ENCODE results near the gene FRAS1. TPM values are rescaled to one million over a fixed set of nuclear protein-coding genes. Genes with fewer than 3 reads are reported as not detected.

Gene FRAS1
- total RNA-seq, 2 donors from 2014 or later, result 77.0 to 78.3 TPM

DNA sequence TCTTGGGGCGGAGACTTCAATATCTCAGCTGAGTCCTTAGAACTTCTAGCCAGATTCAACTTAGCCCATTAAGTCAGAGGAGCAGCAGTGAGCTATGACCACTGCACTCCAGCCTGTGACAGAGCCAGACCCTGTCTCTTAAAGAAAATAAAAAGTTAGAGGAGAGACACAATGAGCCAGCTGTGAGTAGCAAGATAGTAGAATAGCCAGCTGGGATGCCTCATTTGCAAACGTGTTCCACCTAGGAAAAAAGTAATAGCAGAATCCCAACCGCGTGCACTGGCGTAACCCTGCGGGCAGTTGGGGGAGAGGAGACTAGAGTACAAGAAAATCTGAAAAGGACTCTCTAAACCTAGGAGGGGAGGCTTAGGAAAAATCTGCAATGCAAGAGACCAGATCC lies 361.3 kb downstream of the FRAS1 start:
- WGBS, 2 experiments (ENCODE audit: insufficient coverage in 1 of 2, insufficient read length in 1 of 2), result 61 to 75% methylated on average over 5 to 6 of the region's 6 CpGs
- H3K27ac Mint-ChIP-seq, result peak overlapping the region; percentile 16

DNA sequence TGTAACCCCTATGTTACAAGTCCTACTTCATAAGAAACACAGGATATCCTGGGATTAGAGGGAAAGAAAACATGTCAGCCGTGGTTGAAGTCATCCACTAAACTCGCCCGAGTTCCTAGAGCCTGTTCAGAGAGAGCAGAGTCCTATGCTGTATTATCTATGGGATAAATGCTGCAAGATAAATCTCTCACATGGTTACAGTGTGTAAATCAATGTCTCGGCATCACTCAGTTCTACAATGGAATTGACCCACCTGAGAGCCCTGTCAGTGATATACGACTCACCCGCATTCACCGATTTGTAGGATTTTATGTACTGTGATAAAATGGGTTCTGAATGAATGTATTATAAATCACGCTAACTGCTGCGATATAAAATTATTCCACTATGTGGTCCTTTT lies 366.7 kb downstream of the FRAS1 start:
- no peak for DNase-seq
- no peak overlapping the region for H3K4me3 Mint-ChIP-seq
- H3K36me3 ChIP-seq (ENCODE audit: control insufficient read depth, insufficient read depth, low read length), result peaks cover 51% of the 10 kb centered on the region
- H3K27me3 ChIP-seq (ENCODE audit: control insufficient read depth, insufficient read depth, low read length, poor library complexity, severe bottlenecking), result no peaks in the 10 kb centered on the region
- H3K27me3 Mint-ChIP-seq (ENCODE audit: insufficient read depth), result no peaks in the 10 kb centered on the region
- no peaks in the 10 kb centered on the region for H3K9me3 Mint-ChIP-seq
- TF ChIP-seq, protein P1, sequence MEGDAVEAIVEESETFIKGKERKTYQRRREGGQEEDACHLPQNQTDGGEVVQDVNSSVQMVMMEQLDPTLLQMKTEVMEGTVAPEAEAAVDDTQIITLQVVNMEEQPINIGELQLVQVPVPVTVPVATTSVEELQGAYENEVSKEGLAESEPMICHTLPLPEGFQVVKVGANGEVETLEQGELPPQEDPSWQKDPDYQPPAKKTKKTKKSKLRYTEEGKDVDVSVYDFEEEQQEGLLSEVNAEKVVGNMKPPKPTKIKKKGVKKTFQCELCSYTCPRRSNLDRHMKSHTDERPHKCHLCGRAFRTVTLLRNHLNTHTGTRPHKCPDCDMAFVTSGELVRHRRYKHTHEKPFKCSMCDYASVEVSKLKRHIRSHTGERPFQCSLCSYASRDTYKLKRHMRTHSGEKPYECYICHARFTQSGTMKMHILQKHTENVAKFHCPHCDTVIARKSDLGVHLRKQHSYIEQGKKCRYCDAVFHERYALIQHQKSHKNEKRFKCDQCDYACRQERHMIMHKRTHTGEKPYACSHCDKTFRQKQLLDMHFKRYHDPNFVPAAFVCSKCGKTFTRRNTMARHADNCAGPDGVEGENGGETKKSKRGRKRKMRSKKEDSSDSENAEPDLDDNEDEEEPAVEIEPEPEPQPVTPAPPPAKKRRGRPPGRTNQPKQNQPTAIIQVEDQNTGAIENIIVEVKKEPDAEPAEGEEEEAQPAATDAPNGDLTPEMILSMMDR (conservative IDR thresholded peaks at IDR 0.05), result no peak
- peaks cover 10% of the 10 kb centered on the region for H3K4me1 Mint-ChIP-seq
- no peak overlapping the region for H3K27ac ChIP-seq (ENCODE audit: low read depth, low read length)
- H3K4me3 ChIP-seq (ENCODE audit: low read length), result no peak overlapping the region
- H3K4me1 ChIP-seq (ENCODE audit: control insufficient read depth, insufficient read depth, low read length), result no peaks in the 10 kb centered on the region
- H3K36me3 Mint-ChIP-seq (ENCODE audit: low read depth), result peaks cover 50% of the 10 kb centered on the region
- 97 to 100% methylated on average over 7 to 9 of the region's 9 CpGs for WGBS, 2 experiments (ENCODE audit: insufficient coverage in 1 of 2, insufficient read length in 1 of 2)
- H3K9me3 ChIP-seq (ENCODE audit: control insufficient read depth, low read length), result no peaks in the 10 kb centered on the region
- no peak overlapping the region for H3K27ac Mint-ChIP-seq
- no peak overlapping the region for H3K9ac ChIP-seq (ENCODE audit: extremely low read depth, low read length, poor library complexity, severe bottlenecking)

More for the DNA sequence above, 361.3 kb downstream of the FRAS1 start:
- H3K4me1 ChIP-seq (ENCODE audit: control insufficient read depth, insufficient read depth, low read length), result no peaks in the 10 kb centered on the region
- peaks cover 6% of the 10 kb centered on the region for H3K4me1 Mint-ChIP-seq
- H3K4me3 Mint-ChIP-seq, result no peak overlapping the region
- peaks cover 54% of the 10 kb centered on the region for H3K36me3 Mint-ChIP-seq (ENCODE audit: low read depth)
- H3K9me3 ChIP-seq (ENCODE audit: control insufficient read depth, low read length), result no peaks in the 10 kb centered on the region
- H3K27me3 Mint-ChIP-seq (ENCODE audit: insufficient read depth), result no peaks in the 10 kb centered on the region
- no peaks in the 10 kb centered on the region for H3K27me3 ChIP-seq (ENCODE audit: control insufficient read depth, insufficient read depth, low read length, poor library complexity, severe bottlenecking)
- TF ChIP-seq, protein P1 (conservative IDR thresholded peaks at IDR 0.05), result no peak
- H3K4me3 ChIP-seq (ENCODE audit: low read length), result no peak overlapping the region
- H3K9me3 Mint-ChIP-seq, result no peaks in the 10 kb centered on the region
- peaks cover 46% of the 10 kb centered on the region for H3K36me3 ChIP-seq (ENCODE audit: control insufficient read depth, insufficient read depth, low read length)
- no peak overlapping the region for H3K9ac ChIP-seq (ENCODE audit: extremely low read depth, low read length, poor library complexity, severe bottlenecking)
- peak overlapping the region; percentile 26 for H3K27ac ChIP-seq (ENCODE audit: low read depth, low read length)
- no peak for DNase-seq

DNA sequence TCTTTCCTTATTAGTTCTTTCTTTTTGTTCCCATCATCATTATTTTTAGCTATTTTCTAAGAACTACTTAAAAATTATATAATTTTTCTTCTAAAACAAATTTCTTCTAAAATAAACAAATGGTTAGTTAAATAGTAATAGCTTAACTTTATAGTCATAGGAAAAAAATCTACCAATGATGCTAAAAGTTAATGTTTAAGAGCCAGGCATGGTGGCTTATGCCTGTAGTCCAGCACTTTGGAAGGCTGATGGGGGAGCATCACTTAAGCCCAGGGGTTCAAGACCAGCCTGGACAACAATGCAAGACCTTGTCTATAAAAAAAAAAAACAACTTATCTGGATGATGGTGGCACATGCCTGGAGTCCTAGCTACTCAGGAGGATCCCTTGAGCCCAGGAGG lies 367.3 kb downstream of the FRAS1 start:
- Histone ChIP-seq H3K9me3 (ENCODE audit: control insufficient read depth, low read length) (no peaks in the 10 kb centered on the region), H3K4me3 (ENCODE audit: low read length) (no peak overlapping the region), H3K27ac (ENCODE audit: low read depth, low read length) (no peak overlapping the region), H3K4me1 (ENCODE audit: control insufficient read depth, insufficient read depth, low read length) (no peaks in the 10 kb centered on the region), H3K9ac (ENCODE audit: extremely low read depth, low read length, poor library complexity, severe bottlenecking) (no peak overlapping the region), H3K27me3 (ENCODE audit: control insufficient read depth, insufficient read depth, low read length, poor library complexity, severe bottlenecking) (no peaks in the 10 kb centered on the region), H3K36me3 (ENCODE audit: control insufficient read depth, insufficient read depth, low read length) (peaks cover 48% of the 10 kb centered on the region)
- TF ChIP-seq, protein P1 (conservative IDR thresholded peaks at IDR 0.05), result no peak
- no peaks in the 10 kb centered on the region for H3K27me3 Mint-ChIP-seq (ENCODE audit: insufficient read depth)
- H3K9me3 Mint-ChIP-seq, result no peaks in the 10 kb centered on the region
- peaks cover 49% of the 10 kb centered on the region for H3K36me3 Mint-ChIP-seq (ENCODE audit: low read depth)
- peaks cover 11% of the 10 kb centered on the region for H3K4me1 Mint-ChIP-seq
- no peak for DNase-seq
- no peak overlapping the region for H3K27ac Mint-ChIP-seq
- H3K4me3 Mint-ChIP-seq, result no peak overlapping the region
